GM19035 (cell line): ENCODE data around the gene CD2AP.
"Not testable (repeated sequence)": the region's sequence is repeated elsewhere in the genome, so short reads cannot be mapped to it uniquely, and the experiment has no call there.

Experiments
- ATAC-seq: cut with Tn5 transposase; IDR thresholded peaks from one replicate; pipeline ENCODE4 v1.9.1; 2021; ENCODE audit not compliant: unreplicated experiment

Gene CD2AP

DNA sequence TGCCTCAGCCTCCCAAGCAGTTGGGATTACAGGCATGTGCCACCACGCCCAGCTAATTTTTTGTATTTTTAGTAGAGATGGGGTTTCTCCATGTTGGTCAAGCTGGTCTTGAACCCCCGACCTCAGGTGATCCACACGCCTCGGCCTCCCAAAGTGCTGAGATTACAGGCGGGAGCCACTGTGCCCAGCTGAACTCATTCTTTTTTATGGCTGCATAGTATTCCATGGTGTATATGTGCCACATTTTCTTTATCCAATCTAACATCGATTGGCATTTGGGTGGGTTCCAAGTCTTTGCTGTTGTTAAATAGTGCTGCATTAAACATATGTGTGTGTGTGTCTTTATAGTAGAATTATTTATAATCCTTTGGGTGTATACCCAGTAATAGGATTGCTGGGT, 78.9 kb downstream of the CD2AP start:
- ATAC-seq, result not testable (repeated sequence)

DNA sequence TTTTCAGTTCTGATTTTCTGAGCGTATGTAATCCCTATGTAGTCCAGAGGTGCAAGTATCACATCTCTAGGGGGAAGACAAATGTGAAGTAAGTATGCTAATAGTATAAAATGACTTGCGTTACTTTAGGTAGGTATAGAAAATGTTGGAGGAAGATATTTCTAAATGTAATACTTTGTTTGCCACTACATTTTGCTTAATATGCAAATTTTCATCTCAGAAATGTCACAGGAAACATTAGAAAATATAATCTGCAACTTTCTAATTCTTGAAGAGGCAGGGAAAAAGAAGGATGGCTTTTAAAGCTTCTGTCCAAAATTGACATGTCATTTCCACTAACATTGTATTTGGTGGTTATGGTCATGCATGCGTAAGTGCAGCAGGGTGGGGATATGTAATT, 85.6 kb downstream of the CD2AP start:
- ATAC-seq, result no peak

DNA sequence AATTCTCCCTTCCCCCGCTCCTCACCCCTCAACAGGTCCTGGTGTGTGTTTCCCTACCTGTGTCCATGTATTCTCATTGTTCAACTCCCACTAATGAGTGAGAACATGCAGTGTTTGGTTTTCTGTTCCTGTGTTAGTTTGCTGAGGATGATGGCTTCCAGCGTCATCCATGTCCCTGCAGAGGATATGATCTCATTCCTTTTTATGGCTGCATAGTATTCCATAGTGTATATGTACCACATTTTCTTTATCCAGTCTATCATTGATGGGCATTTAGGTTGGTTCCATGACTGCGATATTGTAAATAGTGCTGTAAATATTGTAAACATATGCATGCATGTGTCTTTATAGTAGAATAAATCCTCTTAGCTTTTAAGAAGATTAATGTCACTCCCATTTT, 89.0 kb downstream of the CD2AP start:
- ATAC-seq, result not testable (repeated sequence)

DNA sequence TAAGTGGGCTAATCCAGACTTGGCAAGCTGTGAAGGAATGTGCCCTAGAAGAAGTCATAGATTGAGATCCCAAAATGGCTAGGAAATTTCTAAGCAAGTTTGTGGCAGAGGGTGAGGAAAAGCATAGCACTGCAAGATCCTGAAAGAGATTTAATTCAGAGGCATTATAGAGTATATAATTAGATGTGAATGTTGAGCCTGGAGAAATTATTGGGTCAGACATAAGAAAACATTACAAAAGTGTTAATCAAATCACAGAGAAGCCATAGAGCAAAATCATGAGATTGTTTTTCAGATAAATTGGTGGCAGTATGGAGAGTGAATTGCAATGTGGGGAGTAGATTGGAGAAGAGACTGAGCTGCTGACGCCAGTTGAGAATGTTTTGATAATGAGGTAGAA, 90.0 kb downstream of the CD2AP start:
- ATAC-seq, result no peak

DNA sequence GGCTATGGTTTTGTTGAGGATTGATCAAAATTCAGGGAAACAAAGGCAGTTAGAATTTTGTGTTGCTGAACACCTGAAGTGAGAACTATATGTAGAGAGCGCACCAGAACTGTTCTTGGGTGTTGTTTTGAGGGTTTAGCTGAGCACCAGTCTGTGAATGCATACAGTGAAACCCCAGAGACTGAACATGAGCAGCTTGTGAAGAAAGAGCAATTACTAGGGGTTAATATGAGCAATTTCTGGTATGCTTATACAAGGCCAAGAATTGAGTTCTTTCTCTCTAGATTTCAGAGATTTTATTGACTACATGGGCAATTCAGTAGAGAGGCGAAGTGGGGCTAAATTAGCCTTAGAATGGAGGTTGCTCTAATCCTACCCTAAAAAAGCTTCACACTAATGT, 93.9 kb downstream of the CD2AP start:
- no peak for ATAC-seq

DNA sequence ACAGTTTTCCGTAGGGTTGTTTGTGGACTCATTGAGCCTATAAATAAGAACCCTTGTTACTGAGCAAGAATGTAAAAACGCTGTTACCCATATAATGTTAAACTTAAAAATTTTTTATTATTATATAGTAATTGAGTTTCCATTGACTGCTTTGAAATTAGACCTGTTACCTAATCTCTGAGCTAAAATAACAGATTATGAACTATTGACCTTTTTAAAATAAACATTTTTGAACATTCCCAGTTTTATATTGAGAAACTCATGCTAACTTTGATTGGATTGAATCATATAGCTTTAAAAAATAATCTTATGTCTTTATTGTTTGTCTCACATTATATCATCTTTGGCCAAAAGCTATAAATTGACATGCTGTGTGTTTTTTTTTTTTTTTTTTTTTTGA, 95.5 kb downstream of the CD2AP start:
- ATAC-seq, result no peak

DNA sequence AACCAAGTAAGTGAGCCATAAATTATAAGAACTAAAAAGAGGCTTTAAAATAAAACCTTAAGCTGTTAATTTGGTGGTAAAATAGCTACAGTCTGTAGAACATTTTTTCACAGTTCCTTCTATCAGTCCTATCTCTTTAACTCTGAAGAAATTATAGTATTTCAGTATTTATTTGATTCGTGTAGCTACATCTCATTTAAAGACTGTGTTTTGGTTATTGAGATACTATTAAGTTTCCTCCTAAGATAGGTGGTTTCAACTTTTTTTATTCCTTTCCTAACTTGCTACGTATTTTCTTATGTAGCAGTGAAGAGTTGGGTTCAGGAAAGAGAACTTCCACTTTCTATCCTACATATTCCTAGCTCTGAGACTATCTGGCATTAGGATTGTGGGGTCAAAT, 97.2 kb downstream of the CD2AP start:
- no peak for ATAC-seq

DNA sequence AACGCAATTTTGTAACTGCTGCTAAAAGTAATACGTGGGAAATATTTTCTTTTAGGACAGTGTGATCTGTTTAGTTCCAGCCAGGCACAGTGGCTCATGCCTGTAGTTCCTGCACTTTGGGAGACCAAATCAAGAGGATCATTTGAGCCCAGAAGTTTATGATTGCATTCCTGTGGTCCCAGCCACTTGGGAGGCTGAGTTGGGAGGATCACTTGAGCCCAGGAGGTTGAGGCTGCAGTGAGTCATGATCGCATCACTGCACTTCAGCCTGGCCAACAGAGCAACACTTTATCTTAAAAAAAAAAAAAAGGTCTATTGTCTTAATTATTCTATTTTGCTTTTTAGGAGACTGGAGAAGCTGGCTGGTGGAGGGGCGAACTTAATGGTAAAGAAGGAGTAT, 101.5 kb downstream of the CD2AP start:
- ATAC-seq, result no peak

DNA sequence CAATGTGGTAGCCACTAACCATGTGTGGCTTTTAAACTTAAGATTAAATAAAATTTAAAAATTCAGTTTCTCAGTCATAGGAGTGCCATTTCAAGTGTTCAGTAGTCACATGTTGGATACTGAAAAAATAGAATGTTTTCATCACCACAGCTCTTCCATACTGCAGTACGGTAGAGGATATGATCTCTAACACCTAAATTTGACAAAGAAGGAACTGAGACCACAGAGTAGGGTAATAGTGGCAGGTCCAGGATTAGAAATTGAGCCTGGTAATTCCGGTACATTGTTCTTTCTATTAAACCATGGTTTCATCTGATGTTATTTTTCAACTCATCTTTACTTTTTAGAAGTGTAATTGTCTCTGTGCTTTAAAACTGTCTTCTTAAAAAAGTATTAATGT, 104.0 kb downstream of the CD2AP start:
- ATAC-seq, result peak; percentile 60

DNA sequence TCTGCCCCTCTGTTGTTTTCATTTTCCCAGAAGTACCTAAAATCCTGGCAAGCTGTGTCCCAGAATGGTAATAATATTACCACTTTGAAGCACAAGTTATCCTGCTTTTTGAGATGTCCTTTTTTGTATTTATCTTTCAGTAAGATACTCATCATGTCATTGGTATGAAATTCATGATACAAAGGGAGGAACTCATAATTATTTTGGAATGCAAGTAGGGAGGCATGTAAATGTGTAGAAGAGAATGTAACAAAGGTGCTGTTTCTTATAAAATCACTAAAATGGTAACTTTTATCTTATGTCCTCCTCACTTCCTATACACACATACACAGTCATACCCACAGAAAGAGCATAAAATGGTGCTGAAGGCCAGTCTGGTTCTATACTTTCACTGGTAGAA, 109.9 kb downstream of the CD2AP start:
- no peak for ATAC-seq

DNA sequence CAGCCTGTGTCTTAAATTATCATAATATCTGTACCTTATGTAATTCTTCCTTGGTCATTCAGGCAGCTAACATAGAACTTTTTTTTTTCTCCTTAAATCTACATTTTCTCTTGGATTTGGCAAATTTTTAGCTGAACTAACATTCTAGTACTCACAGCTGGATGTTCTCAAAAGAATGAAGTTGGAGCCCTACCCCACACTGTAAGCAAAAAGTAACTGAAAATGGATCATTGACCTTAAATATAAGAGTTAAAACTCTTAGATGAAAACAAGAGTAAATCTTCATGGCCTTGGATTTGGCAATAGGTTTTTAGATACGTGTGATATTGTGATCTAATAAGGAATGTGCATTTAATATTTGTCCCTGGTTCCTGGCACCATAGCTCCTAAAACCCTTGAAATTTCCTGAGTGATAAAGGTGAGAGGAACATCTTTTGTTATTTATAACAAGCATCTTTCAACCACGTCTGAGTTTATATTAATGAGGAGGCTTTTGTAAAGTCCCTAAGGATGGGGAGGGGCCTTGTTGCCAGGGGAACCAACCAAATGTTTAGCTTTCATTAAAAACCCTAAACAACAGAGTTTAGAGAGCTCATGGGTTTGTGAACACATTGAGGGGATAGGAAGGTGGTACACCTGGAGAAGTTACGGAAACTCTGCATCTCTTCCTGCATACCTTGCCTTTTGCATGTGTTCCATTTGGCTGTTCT, 114.7 kb downstream of the CD2AP start:
- ATAC-seq, result no peak

DNA sequence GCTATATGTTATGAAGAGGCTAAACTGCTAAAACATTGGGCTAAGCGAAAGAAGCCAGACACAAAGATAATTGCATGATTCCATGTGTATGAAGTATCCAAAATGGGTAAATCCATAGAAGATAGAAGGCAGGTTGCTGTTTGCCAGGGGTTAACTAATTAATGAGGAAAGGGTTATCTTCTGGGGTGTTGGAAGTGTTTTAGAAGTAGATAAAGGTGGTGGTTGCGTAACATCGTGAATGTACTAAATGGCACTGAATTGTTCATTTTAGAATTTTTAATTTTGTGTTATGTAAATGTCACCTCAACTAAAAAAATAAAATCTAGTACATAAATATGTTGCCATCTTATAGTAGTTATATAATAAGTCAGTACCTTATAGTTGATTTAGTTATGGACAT, 116.4 kb downstream of the CD2AP start:
- ATAC-seq, result no peak

DNA sequence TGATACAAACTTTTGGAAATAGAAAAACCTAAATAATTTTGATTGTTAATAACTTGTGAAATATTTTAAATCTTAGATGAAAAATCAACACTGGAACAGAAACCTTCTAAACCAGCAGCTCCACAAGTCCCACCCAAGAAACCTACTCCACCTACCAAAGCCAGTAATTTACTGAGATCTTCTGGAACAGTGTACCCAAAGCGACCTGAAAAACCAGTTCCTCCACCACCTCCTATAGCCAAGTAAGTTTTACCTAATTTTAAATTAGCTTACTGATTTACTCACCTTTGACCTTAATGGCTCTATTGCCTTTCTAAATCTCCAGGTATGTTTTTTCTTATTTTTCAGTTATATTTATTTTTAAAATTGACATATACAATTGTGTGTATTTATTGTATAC, 118.2 kb downstream of the CD2AP start:
- ATAC-seq, result no peak

DNA sequence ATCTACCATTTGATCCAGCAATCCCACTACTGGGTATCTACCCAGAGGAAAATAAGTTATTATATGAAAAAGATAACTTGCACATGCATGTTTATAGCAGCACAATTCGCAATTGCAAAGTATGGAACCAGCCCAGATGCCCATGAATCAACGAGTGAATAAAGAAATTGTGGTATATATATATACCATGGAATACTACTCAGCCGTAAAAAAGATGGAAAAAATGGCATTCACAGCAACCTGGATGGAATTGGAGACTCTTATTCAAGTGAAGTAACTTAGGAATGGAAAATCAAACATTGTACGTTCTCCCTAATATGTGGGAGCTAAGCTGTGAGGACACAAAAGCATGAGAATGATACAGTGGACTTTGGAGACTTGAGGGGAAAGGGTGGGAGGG, 120.8 kb downstream of the CD2AP start:
- ATAC-seq, result no peak

DNA sequence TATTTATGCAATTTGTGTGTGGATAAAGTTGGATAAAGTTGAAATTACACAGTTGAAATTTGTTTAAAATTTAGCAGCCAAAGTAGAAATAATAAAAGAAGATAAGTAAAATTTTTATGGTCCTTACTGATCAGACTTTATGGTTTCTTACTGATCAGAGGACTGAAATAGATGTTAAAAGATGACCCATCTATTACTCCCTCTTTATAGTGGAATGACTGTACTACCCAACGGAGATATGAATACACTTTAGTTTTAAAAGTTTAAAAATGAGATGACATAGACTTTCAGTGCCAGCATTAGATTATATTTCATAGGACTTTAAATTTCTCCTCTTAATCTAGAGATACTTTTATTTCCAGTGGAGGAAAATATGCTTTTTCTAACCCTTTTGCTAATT, 121.9 kb downstream of the CD2AP start:
- no peak for ATAC-seq

DNA sequence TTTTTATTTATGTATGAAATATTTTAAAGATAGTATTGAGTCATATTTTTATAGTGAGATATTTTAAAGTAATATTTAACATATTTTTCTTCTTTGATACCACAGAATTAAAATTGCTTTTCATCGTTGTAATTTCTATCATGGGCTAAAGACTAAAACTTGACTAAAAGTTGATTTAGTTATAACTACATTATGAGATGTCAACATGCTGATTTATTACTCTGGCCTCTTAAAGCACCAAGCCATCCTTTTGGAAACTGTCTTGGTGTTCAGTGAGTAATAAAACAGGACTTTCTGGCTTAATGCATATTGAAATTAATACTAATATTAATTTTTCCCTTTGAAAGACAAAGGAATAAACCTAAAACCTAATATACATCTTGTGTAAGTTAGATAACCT, 125.6 kb downstream of the CD2AP start:
- no peak for ATAC-seq

DNA sequence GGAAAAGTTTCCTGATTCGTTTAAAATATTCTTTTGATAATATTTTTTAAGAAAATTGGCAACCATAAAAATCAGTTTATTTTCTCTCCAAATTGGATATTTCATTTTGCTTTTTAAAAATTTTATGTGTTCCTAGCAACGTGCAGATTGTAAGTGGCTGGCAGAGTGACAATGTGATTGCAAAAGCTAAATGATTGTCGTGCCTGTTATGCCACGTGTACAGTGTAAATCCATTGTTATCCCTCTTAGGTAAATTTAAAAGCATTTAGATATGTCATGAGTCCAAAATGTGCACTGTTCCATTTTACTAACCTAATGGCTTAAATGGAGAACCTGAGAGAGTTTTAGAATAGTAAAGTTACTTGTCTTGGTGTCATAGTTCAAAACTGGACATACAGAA, 126.4 kb downstream of the CD2AP start:
- no peak for ATAC-seq

DNA sequence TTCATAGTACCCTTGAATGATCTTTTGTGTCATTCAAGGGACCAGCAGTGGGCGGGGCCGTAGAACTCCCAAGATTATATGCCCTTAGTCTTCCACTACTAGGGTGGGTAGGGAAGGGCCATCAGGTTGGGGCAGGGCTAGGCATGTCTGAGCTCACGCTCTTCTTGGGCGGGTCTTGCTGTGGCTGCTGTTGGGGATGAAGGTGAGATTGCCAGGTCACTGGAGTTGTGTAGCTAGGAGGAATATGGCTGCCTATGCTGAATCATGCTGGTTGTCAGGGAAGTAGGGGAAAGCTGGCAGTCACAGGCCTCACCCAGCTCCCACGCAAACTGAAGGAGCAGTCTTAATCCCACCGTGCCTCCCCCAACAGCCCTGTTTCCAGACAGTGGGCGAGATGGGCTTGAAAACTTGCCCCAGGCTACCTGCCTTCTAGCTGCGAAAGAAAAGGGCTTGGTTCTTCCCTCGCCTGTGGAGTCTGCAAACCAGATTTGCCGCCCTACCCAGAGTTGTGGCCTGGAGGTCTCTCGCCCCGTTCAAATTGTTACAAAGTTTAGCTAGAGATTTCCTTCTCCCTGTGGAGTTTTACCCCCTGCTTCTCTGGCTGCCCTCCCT, 144.4 kb downstream of the CD2AP start:
- ATAC-seq, result no peak

DNA sequence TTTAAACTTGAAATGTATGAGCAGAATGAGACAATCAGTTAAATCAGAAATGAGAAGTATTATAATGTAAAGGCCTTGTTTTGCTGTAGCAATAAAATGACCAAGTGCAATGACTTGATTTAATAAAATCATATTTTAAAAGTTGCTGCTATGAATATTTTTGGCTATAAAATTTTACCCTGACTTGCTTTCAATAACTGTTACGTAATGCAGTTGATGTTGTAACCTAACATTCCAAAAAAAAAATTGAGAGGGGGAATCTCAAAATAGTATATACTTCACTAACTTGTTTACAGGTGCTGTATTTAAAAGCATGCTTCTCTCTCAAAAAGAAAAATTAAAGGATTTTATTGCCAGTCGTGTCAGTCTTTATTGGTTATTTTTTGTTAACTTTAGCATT, 149.2 kb downstream of the CD2AP start:
- no peak for ATAC-seq

DNA sequence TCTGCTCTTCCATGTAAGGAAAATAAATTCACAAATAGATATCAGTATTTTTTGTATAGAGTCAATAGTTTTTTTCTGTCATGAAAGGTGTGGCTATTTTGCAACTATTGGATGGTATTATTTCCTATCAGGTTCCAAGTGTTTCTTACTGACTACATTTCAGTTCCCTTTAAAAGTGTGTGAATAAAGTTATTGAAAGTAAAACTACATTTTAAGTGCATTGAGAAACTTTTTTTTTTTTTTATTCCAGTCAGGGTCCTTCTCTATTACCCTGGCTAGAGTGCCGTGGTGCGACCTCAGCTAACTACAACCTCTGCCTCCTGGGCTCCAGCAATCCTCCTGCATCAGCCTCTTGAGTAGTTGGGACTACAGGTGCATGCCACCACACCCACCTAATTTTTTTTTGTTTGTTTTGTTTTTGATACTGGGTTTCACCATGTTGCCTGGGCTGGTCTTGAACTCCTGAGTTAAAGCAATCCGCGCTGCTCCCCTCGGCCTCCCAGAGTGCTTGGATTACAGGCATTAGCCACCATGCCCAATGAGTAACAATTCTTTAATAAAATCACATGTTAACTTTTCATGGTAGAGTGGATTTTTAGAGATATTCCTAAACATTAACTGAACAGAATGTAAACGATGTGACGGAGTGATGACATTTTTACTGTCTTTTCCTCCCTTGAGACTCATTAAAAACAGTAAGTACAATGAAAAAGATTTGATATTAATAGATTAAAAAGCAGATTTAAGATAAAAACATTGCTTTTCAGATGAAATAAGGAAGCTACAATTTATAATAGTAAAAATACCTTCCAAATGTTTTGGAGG, 151.1 kb downstream of the CD2AP start:
- no peak for ATAC-seq

DNA sequence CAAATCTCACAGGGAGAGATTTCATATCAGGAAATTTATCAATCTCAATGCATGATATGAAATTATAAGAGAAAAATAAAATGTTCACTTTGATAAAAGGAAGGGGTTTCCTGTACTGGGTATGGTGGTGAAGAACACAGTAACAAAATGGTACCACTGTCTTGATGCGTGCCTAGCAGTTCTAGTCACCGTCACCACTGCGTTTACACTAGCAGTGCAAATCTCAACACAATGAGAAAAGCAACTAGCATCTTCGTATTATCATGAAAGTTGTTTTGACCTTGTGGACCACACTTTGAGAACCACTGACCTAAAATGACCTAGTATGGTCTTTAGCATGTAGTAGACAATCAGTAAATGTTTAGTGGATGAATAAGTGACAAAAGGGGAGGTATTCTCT, 152.4 kb downstream of the CD2AP start:
- ATAC-seq, result no peak

DNA sequence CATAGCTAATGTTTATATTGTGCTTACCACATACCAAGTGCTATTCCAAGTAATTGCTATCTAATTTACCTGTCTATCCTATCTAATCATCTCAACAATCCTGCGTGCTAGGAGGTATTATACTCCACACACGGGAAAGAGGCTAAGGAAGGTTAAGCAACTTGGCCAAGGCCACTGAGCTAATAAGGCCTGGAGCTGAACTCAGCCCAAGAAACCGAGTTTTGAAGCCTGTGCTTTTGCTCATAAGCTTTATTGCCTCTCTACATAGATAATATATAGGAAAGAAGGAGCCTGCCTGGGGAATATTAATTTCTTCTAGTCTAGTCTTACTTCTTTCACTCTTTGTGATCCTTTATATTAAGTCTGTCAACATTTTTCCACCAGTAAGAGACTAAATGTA, 153.0 kb downstream of the CD2AP start:
- no peak for ATAC-seq
